Mesothelial cell of epicardium (in vitro differentiated cells): ENCODE results near the gene CMIP. TPM values are rescaled to one million over a fixed set of nuclear protein-coding genes. Genes with fewer than 3 reads are reported as not detected.

ENCODE experiments used
- DNase-seq, 2 experiments: peaks; one replicate each; pipeline ENCODE4 v3.0.0; 2021; ENCODE audit warnings: low spot score in 2 of 2; ENCODE audit not compliant: unreplicated experiment in 2 of 2
- H3K27ac Mint-ChIP-seq: 2 replicates; pipeline ENCODE4 v1.8.0; 2021; ENCODE audit warnings: mixed read lengths
- H3K27me3 Mint-ChIP-seq: 2 replicates; pipeline ENCODE4 v1.8.0; 2021; ENCODE audit warnings: low read depth, mixed read lengths
- H3K36me3 Mint-ChIP-seq: 2 replicates; pipeline ENCODE4 v1.8.0; 2021; ENCODE audit warnings: mixed read lengths
- H3K4me1 Mint-ChIP-seq: 2 replicates; pipeline ENCODE4 v1.8.0; 2021; ENCODE audit warnings: mixed read lengths
- H3K4me3 Mint-ChIP-seq: 2 replicates; pipeline ENCODE4 v1.8.0; 2021; ENCODE audit warnings: mild to moderate bottlenecking, moderate library complexity, mixed read lengths
- H3K9me3 Mint-ChIP-seq: 2 replicates; pipeline ENCODE4 v1.8.0; 2021; ENCODE audit warnings: mixed read lengths
- total RNA-seq: library from RNA; stranded (reverse); gene quantifications from 3 replicates; pipeline ENCODE4 v1.2.1, GENCODE V29; 2021
- TF ChIP-seq, protein P1 (sequence below): fragments of 200-600 bp; sonication (generic); IDR thresholded peaks from one replicate; pipeline ENCODE4 v1.5.0; 2021; ENCODE audit warnings: antibody characterized with exemption; ENCODE audit not compliant: unreplicated experiment

CMIP gene
- total RNA-seq, 1 donor from 2014 or later: 71.0 TPM

DNA sequence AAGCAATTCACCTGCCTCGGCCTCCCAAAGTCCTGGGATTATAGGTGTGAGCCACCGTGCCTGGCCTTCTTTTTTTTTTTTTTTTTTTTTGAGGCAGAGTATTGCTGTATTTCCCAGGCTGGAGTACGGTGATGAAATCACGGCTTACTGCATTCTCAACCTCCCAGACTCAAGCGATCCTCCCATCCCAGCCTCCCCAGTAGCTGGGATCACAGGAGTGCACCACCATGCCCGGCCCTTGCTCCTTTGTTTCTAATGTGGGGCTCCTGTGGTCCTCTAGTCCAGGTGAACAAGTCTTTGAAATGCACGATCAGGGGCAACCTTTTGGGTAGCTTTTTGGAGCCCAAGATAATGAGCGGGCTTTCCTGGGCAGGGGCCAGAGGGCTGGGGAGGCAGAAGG, 23.2 kb downstream of the CMIP start:
- Mint-ChIP-seq H3K9me3 (no peaks in the 10 kb centered on the region), H3K4me1 (peaks cover 15% of the 10 kb centered on the region), H3K27me3 (no peaks in the 10 kb centered on the region), H3K4me3 (no peak overlapping the region), H3K36me3 (peaks cover 6% of the 10 kb centered on the region), H3K27ac (no peak overlapping the region)
- TF ChIP-seq, protein P1, sequence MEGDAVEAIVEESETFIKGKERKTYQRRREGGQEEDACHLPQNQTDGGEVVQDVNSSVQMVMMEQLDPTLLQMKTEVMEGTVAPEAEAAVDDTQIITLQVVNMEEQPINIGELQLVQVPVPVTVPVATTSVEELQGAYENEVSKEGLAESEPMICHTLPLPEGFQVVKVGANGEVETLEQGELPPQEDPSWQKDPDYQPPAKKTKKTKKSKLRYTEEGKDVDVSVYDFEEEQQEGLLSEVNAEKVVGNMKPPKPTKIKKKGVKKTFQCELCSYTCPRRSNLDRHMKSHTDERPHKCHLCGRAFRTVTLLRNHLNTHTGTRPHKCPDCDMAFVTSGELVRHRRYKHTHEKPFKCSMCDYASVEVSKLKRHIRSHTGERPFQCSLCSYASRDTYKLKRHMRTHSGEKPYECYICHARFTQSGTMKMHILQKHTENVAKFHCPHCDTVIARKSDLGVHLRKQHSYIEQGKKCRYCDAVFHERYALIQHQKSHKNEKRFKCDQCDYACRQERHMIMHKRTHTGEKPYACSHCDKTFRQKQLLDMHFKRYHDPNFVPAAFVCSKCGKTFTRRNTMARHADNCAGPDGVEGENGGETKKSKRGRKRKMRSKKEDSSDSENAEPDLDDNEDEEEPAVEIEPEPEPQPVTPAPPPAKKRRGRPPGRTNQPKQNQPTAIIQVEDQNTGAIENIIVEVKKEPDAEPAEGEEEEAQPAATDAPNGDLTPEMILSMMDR: no peak
- DNase-seq: no peak

DNA sequence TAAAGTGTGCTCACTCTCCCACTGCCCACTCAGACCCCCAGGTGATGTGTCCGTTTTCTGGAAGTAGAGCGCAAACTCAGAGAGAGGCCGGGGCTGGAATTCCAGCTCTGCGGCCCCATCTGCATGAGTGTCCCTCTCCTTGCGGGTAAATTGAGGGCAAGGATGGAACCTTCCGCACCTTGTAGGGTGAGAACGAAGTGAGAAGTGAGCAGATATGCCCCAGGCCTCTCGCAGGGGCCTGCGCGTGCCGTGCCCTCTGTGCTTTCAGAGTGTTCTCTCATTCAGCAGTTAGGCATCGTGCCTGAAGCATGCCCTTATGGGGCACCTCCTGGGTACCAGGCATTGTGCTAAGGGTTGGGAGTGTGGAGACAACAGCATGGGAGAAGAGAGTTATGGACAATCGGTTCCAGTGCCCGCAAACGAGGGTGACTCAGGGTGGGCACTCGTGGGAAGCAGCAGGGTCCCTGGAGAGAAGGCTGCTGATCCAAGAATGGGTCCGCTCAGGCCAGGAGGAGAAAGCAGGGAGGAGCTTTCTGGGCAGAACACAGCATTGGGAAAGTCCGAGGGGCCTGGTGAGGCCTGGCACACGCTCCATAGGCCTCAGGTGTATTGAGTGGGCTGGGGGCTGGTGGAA, 23.8 kb downstream of the CMIP start:
- Mint-ChIP-seq H3K4me3 (no peak overlapping the region), H3K27ac (peak overlapping the region; percentile 30), H3K4me1 (peaks cover 20% of the 10 kb centered on the region), H3K36me3 (peaks cover 6% of the 10 kb centered on the region), H3K9me3 (no peaks in the 10 kb centered on the region), H3K27me3 (no peaks in the 10 kb centered on the region)
- DNase-seq: no peak
- TF ChIP-seq, protein P1: no peak

DNA sequence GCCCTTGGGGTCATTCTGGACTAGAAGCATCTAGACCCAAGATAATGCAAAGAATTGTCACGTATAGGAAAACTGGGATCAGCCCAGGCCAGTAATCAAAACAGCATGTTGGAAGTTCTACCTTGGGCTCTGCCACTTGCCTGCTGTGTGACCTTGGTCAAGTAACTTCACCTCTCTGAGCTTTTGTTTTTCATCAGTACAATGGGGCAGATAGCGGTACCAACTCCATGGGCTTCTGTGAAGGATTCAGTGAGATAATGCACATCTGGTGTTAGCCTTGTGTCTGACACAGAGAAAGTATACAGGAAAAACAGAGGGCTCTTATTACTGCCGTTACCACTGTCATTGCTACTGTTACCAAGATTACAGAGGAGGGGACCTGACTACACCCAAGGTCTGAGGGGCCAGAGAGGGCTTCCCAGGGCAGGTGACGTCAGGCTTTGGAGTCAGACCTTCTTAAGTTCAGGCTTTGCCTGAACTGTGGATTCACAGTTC, 24.6 kb downstream of the CMIP start:
- Mint-ChIP-seq H3K27me3 (no peaks in the 10 kb centered on the region), H3K4me3 (no peak overlapping the region), H3K27ac (peak overlapping the region; percentile 80), H3K9me3 (no peaks in the 10 kb centered on the region), H3K36me3 (peaks cover 6% of the 10 kb centered on the region), H3K4me1 (peaks cover 28% of the 10 kb centered on the region)
- TF ChIP-seq, protein P1: no peak
- DNase-seq: no peak

DNA sequence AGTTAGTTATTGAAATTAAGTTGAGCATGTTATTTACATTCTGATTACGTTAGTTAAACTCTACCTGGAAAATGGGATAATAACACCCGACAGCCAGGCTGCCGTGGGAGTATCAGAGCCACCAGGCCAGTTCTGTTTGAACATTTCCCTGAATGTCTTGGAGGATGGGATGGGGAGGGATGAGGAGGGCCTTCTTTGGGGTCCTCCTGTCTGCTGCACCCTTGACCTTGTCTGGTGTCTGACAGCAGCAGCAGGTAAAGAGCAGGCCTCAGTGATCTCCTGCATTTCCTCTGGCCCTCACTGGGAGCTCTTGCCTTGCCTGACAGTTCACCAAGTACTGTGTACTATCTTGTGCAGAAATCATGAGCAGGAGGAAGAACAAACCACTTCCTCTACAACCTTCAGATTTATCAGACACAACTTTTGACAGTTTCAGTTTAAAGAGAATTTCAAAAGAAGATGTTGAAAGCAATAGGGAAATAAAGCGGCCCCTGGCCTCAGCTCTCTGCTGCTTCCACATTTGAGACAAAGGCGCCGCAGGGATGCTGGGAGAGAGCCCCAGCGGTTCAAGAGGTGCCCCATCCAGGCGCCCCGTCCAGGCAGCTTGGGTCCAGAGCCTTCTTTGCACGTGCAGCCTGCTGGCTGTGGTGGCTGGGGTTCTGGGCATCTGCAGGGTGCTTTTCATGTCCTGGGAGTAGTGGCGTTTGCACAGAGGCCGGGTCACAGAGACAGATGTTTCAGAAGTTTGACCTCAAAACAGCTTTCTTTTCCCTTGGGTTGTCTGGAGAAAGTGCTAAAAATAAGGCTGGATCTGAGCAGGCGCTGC, 25.3 kb downstream of the CMIP start:
- Mint-ChIP-seq H3K9me3 (no peaks in the 10 kb centered on the region), H3K36me3 (peaks cover under 1% of the 10 kb centered on the region), H3K27me3 (no peaks in the 10 kb centered on the region), H3K4me3 (no peak overlapping the region), H3K4me1 (peaks cover 29% of the 10 kb centered on the region), H3K27ac (peak overlapping the region; percentile 80)
- TF ChIP-seq, protein P1: no peak
- no peak for DNase-seq

DNA sequence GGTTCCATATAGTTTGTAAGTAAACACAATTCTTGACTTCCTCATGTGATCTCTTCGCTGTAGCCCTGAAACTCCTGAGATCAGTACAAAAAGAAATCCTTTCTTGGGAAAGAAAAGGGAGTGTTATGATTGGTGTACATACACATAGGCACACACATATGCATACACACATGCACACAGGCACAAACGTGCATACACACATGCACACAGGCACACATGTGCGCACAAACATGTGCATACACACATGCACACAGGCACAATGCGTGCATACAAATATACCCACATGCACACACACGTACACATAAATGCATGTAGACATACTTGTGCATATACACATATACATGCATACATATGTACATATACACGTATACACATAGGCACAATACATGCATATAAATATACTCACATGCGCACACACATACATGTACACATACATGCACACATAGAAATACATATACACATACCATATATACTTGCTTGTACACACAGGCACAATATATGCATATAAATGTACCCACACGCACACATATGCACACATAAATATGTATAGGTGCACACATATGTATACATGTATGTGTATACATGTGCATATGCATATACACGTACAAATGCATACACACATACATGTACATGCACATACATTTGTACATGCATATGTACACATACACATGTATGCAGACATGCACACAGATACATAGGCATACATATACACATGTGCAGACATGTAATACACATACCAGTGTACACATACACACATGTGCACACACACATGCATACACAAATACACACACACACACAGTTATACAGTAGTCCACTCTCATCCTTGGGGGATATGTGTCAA, 26.4 kb downstream of the CMIP start:
- Mint-ChIP-seq H3K27ac (peak overlapping the region; percentile 64), H3K4me3 (no peak overlapping the region), H3K4me1 (peaks cover 32% of the 10 kb centered on the region), H3K36me3 (peaks cover 6% of the 10 kb centered on the region), H3K27me3 (no peaks in the 10 kb centered on the region), H3K9me3 (no peaks in the 10 kb centered on the region)
- DNase-seq: no peak
- TF ChIP-seq, protein P1: no peak
